Activated naive CD4-positive, alpha-beta T cell treated with Interleukin-2 at 50 U/mL for 16 hours (primary cell): ENCODE data around the gene AMMECR1.

Experiments
- DNase-seq: peaks from one replicate; pipeline ENCODE4 v3.0.0-alpha.2; 2020

Gene AMMECR1

DNA sequence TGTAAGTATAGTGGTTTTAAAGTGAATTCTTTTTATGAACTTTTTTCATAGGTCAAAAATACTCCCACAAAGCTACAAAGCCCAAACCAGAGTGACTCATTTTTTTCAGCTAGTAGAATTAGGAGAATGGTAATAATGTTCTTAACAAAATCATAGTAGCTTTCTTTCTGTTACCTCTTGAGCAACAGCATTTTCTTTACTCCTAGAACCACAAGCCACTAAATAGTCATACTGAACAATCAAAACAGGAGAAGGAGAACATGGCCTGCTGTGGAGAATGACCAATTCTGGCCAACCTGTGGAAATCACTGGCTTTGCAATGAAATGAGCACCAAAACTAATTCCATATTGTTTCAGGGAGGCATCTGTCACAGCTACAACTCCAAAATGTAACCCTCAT, 112.9 kb downstream of the AMMECR1 start:
- no peak for DNase-seq

DNA sequence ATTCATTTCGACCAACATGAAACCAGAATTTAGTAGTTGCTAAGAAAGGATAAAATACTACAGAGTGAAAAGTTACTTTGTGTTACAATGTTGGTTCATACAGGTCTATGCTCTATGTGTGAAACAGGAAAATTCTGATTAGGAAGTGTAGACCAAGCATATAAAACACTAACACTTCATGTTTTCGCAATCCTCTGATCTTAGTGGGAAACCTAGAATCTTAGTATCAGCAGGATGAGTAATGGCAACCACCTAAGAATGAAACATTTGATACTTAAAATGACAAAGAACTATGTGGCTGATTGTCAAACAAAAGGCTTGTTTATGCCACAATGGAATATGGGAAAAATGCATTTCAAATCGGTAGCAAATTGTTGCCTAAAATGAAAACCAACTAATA, 116.1 kb downstream of the AMMECR1 start:
- DNase-seq = no peak

DNA sequence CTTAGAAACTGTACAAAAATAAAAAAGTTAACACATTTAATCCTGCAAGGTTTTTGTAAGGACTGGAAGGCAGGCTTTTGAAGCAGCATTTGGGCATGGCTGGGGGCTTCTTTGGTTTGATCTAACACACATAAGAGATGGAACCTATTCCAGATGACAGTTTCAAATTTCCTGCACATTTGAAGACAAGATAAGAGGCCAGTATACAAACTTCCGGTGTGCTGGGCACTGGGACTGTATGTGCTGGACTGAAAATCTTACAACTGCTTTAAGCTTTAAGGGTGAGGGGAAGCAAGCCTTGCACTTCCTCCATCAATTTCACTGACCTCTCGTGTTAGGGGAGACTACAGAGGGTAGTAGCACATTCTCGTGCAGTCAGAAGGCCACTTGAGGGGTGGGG, 122.9 kb downstream of the AMMECR1 start:
- DNase-seq = no peak

DNA sequence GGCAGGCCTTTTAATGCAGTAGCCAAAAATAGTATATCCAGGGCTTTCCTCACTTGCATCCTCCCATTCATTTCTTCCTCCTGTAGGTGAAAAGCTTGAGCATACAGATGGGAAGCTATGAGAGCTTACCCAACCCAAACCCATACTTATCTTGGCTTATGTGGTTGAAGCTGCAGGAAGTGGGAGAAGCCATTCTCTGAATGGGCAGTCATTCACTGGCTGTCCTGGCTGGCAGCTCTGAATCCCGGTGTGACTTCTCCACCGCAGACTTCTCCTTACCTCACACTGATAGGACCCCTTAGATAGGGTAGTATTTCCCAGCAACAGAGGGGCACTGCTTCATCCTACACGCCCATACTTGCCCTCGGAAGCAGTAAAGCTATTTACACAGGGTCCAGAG, 125.4 kb downstream of the AMMECR1 start:
- no peak for DNase-seq

DNA sequence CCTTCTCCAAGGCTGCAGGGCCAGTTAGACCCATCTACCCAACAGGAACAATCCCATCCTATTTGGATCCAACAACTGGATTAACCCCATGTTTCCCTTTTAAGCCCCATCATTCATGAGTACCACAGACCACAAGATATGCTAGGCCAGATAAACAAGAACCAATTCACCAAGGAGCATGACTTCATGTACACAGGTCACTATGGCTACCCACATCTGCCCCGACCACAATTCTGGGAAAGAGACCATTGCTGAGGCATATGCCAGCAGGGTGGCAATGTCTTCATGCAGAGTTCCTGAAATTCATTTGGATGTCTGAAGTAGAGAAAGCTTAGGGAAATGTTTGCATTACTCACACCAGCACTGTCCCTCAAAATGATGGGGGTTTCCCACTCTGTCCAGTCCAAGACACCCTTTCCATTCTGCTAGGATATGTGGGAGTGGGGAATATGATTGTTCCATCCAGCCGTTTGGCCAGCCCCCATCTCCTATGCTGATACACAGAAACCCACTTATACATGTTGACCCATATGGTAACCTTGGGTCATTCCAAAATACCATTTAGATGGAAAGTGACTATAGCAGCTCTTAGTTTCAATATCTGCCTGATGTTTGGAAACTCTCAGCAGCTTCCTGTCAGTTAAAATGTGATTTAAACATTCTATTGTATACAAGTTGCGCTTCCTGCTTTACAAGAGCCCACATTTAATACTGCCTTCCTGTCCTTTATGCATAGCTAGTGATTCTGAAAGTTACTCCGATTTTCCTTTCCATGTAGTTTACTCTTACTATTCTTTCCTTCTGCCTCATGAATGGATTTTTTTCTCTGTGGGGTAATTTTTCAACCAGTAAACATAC, 129.0 kb downstream of the AMMECR1 start:
- DNase-seq = no peak

DNA sequence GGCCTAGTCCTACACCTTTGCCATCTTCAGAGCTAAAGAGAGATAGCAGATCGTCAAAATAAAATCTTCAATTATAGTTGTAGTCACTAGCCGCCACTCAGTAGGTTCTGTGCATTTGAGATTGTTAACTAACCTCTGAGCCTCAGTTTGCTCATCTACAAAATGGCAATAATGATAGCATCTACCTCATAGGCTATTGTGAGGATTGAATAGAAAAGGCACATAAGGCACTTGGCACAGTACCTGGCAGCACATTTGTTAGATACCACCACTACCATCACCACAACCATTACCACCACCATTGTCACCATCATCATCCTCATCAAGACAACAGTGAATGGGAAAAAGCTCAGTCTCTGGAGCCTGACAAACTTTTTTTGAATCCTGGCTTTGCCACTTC, 134.6 kb downstream of the AMMECR1 start:
- DNase-seq = no peak

DNA sequence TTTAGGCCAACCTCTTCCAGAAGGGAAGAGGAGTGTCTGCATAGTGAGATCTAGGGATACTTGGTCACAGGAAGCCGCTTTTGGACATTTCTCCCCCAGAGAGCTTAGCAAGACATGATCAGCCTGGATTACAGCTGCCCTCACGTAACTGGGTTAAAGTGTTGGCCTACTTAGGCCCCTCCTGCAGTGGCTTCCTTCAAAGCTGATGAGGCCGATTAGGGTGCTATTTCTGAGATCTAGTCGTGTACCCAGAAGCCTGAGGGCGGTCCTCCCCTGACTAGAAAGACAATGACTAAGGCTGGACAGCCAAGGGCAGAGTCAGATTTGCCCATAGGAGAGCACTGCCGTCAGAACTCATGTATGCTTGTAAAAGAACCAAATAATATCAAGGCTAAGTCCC, 135.0 kb downstream of the AMMECR1 start:
- DNase-seq = no peak

DNA sequence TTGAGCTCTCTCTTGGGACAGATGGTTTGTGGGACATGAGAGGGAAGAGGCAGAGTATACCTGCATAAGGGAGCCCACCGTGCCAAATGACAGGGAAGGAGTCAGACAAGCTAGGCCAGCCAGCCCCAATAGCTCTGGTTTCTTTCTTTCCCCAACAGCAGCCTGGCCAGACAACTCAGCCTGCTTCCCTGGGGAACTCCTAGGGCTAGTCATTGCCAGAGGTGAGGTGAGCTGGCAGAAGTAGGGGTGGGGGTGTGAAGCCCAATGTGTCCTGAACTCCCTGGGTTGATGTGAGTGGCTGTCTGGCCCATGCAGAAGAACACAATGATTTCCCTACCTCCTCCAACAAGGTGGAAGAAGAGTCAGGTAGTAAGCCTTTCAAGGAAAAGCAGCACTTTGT, 135.5 kb downstream of the AMMECR1 start:
- DNase-seq = no peak

DNA sequence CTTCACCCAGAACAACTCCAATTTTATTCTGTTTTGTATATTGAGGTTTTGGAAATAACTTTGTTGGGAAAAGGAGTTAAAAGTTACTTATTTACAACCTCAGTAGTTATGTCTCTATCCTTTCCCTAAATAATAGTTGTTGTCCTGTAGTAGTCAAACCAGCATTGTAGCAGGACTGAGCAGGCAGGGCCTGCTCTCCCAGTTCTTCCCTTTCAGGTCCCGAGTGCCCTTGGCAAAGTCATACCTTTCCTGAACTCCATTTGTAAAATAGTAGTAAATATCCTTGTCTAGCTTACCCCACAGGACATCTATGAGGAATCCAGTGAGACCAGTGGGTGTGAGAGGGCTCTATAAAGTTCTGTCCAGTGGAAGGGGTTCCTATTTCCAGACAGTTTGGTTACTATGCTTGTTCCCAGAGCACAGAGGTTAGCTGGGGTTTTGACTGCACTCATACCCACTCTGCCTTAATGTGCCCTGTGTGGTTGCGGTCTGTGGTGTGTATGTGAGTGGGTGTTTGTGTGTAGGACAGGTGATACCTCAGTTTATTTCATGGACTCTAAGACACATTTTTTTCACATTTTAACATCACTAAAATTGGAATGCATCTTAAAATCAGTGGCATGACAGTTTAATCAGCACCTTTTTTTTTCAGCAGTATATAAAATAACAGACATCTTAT, 136.3 kb downstream of the AMMECR1 start:
- no peak for DNase-seq

DNA sequence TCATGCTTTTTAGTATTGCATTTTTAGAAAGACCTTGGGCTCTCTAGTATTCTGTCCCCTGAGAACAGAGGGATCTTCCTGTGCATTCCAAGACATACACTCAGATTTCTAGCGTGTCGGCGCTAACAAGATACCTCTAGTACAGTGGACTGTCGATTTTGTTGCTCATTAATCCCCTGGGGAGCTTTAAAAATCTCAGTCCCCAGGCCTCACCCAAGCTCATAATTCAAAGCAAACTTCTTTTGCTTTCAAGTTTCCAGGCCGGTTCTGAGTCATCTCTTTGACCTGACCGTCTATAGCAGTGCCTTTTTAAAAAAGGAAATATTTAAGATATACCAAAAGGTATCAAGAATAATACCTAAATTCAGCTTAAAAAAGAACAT, 137.0 kb downstream of the AMMECR1 start:
- DNase-seq = no peak

DNA sequence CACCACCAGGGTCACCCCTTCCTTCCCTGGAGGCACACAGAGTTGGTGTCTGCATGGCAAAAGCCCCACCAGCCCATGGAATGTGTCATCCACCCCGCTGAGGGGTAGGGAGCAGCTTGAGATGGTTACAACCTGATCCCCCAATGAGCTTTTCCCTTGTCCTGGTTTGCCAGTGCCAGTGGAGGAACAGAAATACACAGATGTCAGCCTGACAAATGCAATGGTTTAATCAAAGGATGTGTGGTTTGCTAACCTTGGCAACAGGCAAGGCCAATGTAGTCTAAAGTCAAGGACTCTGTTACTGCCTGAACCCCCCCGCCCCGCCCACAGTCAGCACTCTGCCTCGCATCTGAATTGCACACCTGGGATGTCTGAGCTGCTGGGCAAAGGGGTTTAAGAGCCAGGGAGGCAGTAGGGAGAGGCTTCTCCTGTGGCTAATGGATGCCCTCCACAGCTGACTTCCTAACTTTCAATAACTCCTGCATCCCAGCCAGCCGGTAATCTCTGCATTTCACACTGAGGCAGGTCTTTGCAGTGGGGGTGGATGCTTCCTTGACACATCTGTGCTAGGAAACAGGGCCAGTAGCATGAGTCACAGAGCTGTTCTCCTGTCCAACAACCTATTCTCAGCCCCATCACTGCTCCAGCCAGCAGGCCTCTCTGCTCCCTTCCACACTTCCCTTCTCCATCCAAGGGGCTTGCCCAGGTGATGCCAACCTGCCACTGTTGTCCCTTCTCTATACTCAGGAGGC, 137.5 kb downstream of the AMMECR1 start:
- DNase-seq = no peak

DNA sequence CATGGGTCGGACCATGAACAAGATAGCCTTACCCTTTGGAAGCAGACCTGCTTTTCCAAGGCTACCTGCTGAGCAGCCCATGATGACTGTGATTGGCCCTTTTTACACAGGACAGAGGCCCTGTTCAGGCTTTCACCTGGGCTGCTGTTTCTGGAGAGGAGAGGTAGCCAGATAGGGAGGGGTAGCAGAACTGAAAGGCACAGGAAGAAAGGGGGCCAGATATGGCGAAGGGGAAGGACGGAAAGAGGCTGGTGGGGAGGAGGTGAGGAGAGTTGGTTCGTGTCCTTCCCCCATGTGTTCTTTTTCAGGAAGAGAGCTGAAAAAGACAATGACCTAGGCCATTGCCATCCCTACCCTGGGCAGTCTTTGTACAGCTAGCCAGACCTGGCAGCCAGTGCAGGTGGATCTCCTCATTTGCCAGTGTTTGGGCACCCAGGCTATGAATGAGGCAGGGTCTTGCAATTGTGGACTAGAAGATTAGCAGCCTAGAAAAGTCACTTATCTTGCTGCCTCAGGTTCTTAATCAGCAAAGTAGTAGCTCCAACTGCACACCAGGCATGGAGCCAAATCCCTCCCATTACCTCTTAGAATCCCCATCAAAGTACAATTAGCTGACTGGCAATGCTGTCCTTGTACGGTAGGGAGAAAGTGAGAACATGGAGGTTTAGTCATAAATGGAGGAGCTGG, 139.6 kb downstream of the AMMECR1 start:
- DNase-seq = no peak

DNA sequence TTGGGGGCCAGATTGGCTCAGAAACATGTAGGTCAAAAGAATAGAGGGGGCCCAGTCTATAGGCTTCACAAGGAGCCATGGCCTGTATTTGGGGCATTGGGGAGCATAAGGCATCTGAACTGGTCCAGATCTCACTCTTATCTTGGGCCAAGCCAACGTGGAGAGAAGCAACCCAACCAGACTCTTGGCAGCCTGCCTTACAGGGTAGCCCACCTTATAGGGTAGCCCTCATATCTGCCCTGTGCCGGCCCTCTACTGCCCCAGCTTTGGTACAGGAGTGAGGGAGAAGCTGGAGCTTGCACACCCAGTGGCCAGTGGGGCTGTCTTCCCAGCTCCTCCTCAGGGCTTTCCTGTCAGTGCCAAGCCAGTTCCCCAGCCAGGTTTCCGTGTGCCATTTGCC, 142.2 kb downstream of the AMMECR1 start:
- no peak for DNase-seq

DNA sequence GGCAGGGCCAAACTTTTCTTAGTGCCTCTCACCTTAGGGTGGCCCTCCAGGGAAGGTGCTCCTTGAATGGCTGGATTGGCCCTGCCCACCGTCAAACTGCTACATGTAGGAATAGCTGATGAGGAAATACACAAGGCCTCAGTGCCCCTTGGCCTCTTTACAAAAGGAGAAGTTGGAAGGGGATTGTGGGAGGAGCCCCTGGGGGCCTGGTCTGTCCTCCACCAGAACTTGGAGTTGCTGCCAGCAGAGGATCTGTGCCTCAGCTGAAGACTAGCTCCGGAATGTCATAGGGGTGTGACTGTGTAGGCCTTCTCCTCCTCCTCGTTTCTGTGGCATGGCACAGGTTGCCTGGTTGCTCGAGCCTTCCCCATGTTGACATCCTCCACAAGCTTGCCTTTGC, 142.7 kb downstream of the AMMECR1 start:
- no peak for DNase-seq

DNA sequence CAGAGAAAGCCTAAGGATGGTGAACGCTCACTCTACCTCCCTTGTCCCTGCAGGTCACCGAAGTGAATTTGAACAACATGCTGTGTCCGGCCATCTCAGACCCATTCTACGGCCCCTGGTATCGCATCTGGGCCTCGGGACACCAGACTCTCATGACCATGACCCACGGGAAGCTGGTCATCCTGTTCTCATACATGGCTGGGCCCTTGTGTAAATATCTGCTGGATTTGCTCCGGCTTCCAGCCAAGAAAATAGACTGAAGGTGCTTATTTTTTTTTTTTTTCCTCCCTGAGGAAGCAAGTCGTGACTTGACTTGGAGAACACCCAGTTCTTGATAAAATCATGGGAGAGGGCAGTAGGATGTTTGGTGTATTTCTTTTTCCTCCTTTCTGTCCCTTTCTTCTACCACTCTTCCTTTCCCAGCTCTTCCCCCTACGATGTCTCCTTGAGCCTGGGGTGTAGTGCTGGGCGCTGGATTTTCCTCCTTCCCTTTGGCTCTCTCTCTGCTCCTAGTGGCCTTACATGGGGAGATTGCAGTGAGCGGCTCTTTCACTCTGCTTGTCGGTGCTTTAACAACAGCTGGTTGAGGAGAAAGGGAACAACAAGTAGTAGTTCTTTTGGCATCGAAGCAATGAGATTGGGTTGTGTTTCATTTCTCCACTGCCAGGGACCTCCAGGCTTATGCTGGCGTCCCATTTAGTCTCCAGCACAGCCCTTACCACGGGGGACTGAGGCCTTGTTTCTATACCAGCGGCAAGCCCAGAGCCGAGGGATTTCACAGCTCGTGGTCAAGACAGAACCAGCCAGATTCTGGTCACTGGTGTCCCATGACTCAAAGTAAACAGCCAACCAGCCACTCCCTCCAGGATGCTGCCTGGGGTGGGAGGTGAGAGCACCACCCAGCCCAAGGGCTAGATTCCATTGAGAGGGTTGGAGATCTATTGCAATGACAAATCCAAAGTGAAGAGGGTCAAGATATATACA, 144.4 kb downstream of the AMMECR1 start:
- DNase-seq = no peak

DNA sequence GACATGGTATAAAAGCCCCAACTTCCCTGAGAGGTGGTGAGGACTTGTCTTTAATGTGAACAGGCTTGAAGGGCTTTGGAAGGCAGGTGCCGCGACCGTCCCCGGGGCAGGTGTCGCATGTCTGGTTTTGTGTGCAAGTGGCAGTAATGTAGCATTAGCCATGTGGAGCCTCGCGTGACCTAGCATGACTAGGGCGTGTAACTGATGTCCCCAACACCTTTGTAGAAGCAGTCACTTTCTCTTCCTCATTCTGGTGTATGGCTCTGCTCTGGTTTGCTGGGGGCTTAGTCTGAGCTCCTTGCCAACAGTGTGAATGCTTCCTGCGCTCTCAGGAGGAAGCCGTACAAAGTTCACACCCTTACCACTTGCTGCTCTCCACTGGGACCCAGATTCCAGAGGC, 145.7 kb downstream of the AMMECR1 start:
- no peak for DNase-seq

DNA sequence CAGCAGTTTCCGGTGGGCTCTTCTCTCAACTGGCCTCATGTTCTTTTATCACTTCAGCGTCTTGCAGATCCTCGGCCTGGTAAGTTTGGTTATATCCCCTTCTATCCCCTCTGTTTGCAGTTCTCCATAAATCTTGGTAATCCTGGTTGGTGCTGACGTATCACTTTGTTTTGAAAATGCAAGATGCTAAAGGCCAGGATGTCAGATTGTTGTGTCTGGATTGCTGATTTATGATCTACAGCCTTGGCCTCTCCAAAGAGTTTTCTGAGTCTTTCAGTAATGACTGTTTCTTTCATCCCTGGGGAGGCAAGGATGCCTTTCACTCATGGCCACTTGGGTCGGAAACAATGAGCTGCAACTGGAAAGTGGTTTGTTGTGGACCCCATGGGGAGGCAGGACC, 146.4 kb downstream of the AMMECR1 start:
- DNase-seq = no peak

DNA sequence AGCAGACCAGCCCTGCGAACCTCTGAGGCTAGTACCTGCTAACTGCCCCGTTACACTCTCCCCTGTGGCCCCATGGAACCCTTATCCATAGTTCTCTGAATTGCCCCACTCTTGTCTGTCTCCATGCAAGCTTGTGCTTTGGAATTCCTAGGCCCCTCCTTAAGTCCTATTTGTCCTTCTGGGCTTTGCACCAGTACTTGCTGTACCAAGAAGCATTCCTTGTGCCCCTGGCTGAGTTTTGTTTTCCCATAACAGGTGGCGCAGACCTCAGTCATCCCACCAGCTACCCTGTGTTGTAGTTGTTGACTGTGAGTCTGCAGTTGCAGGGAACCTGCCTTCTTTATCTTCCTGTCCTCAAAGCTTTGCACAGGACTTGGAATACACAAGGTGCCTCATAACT, 147.9 kb downstream of the AMMECR1 start:
- DNase-seq = no peak

DNA sequence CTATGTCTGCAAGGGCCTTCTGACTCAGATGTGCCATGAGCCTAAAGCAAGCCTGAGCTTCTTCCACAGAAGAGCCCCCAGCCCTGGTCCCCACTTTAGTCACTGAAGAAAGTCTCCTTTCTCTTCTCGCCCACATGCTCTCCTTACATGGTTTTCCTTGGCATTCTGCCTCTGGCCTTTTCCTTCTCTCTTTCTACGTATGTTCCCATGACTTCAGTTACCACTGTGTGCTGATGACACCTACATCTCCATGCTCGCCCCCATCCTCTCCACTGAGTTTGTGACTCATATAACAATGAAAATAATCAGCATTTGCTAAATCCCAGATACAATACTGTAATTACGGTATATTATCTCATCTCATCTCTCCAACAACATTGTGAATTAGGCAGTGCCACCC, 149.3 kb downstream of the AMMECR1 start:
- no peak for DNase-seq

DNA sequence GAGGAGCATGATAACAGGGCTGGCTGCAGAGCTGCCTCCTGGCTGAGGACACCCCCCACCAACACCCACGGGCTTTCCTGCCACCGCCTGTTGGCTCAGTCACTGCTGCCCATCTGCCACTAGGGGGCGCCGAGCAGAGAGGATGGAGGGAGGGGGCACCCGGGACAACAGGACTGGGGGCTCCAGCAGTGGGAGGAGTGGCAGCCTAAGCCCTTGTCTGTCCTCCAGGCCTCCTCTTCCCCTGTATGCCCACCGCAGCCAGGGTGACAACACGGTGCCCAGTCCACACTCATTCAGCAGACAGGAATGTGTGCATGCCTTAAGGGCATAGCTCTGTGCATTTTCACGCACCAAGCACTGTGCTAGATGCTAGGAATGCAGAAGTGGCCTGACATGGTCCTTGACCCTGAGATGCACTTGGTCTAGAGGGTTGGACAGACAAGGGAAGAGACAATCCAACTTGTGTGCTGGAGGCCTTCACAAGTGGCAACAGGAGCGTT, 149.9 kb downstream of the AMMECR1 start:
- DNase-seq = peak; percentile 53

DNA sequence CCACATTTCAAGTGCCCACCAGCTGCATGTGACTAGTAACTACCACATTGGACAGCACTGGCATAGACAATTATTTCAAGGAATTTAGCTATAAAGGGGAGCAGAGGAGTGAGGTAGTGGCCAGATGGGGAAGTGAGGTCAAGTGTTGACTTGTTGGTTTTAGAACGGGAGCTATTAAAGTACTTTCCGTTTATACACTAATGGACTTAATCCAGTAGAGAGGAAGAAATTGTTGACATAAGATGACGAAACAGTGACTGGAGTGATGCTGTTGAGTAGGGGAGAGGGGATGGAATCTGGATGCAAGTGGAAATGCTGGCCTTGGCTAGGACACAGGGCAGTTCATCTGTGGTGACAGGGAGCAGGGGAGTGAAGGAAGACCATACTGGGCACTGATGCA, 154.4 kb downstream of the AMMECR1 start:
- no peak for DNase-seq

DNA sequence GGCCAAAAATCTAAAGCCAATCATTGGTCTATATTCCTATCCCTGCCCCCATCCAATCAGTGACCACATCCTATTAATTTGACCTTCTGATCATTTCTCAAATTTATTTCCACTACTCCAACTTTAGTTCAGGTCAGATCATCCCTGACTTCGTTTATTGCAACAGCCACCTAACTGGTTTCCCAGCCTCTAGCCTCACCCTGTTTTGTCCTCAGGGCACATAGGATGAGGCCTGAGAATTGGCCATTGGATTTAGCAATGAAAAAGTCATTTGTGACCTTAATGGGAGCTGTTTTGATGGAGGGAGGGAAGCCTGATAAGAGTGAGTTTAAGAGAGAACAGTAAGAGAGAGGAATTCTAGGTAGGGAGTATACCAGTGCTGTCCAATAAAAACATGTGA, 155.0 kb downstream of the AMMECR1 start:
- DNase-seq = no peak
